Nucleus accumbens (tissue), 56 donors: ENCODE results near the gene PCDHGA1.
A peak's percentile ranks its signal among the peaks of the same experiment; 100 is the strongest.
"Not testable (repeated sequence)": the region's sequence is repeated elsewhere in the genome, so short reads cannot be mapped to it uniquely, and the experiment has no call there.

Experiments used
- DNase-seq, 56 donors: peaks; one replicate each; lab custom pipeline; 2025; lab: John Stamatoyannopoulos, UW

The PCDHGA1 gene

DNA sequence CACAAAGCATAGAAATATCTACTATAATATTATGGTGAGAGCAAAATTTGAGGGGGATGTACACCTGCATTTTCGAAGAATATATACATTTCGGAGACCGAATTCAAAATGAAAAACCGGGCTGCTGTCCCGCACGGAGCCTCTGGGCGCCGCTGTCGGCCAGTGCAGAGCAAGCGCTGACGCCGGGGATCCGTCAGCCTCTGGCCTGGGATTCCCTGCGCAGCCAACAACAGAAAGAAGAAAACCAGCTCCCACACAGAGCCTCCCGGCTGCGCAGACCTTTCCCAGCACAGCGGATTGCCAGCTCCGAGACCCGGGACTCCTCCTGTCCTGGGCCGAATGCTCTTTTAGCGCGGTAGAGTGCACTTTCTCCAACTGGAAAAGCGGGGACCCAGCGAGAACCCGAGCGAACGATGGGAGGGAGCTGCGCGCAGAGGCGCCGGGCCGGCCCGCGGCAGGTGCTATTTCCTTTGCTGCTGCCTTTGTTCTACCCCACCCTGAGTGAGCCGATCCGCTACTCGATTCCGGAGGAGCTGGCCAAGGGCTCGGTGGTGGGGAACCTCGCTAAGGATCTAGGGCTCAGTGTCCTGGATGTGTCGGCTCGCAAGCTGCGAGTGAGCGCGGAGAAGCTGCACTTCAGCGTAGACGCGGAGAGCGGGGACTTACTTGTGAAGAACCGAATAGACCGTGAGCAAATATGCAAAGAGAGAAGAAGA lies 77.6 kb downstream of the PCDHGA1 start, which contains the start of gene PCDHGB6:
Gene PCDHGB6, plus strand, starts transcription at position 232 of the 716 bp plus-strand sequence. Its CDS starts 182 bp downstream, at position 414.
- DNase-seq, result peak in 2 of 56 donors; percentile 19

DNA sequence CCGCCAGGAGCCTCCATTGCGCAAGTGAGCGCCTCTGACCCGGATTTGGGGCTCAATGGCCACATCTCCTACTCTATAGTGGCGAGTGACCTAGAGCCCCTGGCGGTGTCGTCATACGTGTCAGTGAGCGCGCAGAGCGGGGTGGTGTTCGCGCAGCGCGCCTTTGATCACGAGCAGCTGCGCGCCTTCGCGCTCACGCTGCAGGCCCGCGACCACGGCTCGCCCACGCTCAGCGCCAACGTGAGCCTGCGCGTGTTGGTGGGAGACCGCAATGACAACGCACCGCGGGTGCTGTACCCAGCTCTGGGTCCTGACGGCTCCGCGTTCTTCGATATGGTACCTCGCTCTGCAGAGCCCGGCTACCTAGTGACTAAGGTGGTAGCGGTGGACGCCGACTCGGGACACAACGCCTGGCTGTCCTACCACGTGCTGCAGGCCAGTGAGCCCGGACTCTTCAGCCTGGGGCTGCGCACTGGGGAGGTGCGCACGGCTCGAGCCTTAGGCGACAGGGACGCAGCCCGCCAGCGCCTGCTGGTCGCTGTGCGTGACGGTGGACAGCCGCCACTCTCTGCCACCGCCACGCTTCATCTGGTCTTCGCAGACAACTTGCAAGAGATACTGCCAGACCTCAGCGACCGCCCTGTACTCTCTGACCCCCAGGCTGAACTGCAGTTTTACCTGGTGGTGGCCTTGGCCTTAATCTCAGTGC lies 79.4 kb downstream of the PCDHGA1 start:
- DNase-seq, result no peak

DNA sequence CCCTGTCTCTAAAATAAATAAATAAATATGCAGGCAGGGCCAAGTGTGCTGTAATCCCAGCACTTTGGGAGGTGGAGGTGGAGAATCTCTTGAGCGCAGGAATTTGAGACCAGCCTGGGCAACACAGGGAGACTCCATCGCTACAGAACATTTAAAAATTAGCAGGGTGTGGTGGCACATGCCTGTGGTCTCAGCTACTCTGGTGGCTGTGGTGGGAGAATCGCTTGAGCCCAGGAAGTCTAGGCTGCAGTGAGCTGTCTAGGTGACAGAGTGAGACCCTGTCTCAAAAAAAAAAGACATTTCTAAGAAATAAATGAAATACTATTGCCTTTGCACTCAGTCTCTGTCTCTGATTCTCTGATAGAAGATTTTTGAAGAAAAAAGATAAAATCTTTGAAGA lies 81.3 kb downstream of the PCDHGA1 start:
- DNase-seq, result no peak

DNA sequence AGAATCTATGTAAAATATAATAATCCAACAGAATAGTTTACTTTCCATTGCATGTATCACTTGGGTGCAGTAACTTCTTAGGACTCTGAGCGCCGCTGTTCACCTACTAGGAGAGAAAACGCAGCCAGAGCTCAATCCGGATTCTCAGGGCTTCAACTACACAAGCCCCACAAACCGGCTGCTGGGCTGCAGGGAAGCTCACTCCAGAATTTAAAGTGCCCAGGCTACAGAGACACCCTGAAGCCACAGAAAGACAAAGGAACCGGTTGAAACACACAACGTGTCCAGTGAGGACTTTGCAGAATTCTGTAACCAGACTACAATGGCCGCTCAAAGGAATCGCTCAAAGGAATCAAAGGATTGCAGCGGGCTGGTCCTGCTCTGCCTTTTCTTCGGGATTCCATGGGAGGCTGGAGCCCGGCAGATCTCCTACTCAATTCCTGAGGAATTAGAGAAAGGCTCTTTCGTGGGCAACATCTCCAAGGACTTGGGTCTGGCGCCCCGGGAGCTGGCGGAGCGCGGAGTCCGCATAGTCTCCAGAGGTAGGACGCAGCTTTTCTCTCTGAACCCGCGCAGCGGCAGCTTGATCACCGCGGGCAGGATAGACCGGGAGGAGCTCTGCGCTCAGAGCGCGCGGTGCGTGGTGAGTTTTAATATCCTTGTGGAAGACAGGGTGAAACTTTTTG lies 82.7 kb downstream of the PCDHGA1 start, which contains the start of gene PCDHGA10:
Gene PCDHGA10, plus strand, starts transcription at position 134 of the 686 bp plus-strand sequence. Its CDS starts 189 bp downstream, at position 323.
- peak in 4 of 56 donors; percentile 20 to 38 (median 34) for DNase-seq

DNA sequence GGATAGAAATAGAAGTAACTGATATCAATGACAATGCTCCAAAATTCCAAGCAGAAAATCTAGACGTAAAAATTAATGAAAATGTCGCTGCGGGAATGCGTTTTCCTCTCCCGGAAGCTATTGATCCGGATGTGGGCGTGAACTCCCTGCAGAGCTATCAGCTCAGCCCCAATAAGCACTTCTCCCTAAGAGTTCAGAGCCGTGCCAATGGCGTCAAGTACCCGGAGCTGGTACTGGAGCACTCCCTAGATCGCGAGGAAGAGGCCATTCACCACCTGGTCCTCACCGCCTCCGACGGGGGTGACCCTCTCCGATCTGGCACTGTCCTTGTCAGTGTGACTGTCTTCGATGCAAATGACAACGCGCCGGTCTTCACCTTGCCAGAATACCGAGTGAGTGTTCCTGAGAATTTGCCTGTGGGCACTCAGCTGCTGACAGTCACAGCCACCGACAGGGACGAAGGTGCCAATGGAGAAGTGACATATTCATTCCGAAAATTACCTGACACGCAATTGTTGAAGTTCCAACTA lies 83.3 kb downstream of the PCDHGA1 start:
- DNase-seq, result no peak

DNA sequence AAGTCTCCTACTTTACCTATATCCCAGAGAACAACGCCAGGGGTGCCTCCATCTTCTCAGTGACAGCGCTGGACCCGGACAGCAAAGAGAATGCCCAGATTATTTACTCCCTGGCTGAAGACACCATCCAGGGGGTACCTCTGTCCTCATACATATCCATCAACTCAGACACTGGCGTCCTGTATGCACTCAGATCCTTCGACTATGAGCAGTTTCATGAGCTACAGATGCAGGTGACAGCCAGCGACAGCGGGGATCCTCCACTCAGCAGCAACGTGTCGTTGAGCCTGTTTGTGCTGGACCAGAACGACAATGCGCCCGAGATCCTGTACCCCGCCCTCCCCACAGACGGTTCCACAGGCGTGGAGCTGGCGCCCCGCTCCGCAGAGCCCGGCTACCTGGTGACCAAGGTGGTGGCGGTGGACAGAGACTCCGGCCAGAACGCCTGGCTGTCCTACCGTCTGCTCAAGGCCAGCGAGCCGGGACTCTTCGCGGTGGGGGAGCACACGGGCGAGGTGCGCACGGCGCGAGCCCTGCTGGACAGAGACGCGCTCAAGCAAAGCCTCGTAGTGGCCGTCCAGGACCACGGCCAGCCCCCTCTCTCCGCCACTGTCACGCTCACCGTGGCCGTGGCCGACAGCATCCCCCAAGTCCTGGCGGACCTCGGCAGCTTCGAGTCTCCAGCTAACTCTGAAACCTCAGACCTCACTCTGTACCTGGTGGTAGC lies 84.4 kb downstream of the PCDHGA1 start:
- DNase-seq, result not testable (repeated sequence)

DNA sequence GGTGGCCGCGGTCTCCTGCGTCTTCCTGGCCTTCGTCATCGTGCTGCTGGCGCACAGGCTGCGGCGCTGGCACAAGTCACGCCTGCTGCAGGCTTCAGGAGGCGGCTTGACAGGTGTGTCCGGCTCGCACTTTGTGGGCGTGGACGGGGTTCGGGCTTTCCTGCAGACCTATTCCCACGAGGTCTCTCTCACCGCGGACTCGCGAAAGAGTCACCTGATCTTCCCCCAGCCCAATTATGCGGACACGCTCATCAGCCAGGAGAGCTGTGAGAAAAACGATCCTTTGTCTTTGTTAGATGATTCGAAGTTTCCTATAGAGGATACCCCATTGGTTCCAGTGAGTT lies 84.9 kb downstream of the PCDHGA1 start:
- DNase-seq, result not testable (repeated sequence)

DNA sequence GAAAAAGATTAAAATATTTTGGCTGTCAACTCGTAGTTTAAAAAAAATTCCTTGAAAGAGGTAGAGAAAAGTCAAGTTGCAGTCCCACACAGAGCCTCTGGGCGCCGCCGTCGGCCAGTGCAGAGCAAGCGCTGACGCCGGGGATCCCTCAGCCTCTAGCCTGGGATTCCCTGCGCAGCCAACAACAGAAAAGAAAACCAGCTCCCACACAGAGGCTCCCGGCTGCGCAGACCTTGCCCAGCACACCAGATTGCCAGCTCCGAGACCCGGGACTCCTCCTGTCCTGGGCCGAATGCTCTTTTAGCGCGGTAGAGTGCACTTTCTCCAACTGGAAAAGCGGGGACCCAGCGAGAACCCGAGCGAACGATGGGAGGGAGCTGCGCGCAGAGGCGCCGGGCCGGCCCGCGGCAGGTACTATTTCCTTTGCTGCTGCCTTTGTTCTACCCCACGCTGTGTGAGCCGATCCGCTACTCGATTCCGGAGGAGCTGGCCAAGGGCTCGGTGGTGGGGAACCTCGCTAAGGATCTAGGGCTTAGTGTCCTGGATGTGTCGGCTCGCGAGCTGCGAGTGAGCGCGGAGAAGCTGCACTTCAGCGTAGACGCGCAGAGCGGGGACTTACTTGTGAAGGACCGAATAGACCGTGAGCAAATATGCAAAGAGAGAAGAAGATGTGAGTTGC lies 87.3 kb downstream of the PCDHGA1 start, which contains the start of gene PCDHGB7:
Gene PCDHGB7, plus strand, starts transcription at position 184 of the 679 bp plus-strand sequence. Its CDS starts 183 bp downstream, at position 367.
- DNase-seq, result peak in 15 of 56 donors; percentile 11 to 64 (median 26)

DNA sequence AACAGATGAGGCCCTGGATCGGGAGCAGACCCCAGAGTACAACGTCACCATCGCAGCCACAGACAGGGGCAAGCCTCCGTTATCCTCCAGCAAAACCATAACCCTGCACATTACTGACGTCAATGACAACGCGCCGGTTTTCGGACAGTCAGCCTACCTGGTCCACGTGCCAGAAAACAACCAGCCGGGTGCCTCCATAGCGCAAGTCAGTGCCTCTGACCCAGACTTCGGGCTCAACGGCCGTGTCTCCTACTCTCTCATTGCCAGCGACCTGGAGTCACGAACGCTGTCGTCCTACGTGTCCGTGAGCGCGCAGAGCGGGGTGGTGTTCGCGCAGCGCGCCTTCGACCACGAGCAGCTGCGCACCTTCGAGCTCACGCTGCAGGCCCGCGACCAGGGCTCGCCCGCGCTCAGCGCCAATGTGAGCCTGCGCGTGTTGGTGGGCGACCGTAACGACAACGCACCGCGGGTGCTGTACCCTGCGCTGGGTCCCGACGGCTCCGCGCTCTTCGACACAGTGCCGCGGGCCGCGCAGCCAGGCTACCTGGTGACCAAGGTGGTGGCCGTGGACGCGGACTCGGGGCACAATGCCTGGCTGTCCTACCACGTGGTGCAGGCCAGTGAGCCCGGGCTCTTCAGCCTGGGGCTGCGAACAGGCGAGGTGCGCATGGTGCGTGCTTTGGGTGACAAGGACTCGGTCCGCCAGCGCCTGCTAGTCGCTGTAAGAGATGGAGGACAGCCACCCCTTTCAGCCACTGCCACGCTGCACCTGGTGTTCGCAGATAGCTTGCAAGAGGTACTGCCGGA lies 89.0 kb downstream of the PCDHGA1 start:
- DNase-seq, result no peak

DNA sequence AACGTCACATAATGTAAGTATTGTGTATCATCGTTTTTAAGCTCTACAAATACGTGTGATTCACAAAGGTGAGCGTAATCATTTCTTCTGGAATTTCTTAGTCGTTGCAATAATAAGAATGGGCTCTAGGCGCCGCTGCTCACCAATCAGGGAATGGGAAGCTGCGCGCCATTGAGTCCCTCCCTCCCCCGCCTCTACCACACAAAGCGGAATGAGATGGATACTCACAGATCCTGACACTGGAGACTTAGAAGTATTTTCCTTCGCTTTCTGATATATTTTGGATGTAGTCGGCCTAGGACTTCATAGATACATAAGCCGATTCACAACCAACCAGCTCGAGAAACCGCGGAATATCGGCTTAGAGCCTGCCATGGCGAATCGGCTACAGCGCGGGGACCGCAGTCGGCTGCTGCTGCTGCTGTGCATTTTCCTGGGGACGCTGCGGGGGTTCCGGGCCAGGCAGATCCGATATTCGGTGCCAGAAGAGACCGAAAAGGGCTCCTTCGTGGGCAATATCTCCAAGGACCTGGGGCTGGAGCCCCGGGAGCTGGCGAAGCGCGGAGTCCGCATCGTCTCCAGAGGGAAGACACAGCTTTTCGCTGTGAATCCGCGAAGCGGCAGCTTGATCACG lies 90.7 kb downstream of the PCDHGA1 start, which contains the start of gene PCDHGA11:
Gene PCDHGA11, plus strand, starts transcription at position 197 of the 634 bp plus-strand sequence. Its CDS starts 177 bp downstream, at position 374.
- peak in 1 of 56 donors; percentile 13 for DNase-seq

DNA sequence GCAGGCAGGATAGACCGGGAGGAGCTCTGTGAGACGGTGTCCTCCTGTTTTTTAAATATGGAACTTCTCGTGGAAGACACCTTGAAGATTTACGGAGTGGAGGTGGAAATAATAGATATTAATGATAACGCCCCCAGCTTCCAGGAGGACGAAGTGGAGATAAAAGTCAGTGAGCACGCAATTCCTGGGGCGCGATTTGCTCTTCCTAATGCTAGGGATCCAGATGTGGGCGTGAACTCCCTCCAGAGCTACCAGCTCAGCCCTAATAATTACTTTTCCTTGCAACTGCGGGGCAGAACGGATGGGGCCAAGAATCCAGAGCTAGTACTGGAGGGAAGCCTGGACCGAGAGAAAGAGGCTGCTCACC lies 91.2 kb downstream of the PCDHGA1 start:
- DNase-seq, result no peak

DNA sequence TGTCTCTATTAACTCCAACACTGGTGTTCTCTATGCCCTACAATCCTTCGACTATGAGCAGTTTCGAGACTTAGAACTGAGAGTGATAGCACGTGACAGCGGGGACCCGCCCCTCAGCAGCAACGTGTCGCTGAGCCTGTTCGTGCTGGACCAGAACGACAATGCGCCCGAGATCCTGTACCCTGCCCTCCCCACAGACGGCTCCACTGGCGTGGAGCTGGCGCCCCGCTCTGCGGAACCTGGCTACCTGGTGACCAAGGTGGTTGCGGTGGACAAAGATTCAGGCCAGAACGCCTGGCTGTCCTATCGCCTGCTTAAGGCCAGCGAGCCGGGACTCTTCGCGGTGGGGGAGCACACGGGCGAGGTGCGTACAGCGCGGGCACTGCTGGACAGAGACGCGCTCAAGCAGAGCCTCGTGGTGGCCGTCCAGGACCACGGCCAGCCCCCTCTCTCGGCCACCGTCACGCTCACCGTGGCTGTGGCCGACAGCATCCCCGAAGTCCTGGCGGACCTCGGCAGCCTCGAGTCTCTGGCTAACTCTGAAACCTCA lies 92.5 kb downstream of the PCDHGA1 start:
- DNase-seq, result no peak

DNA sequence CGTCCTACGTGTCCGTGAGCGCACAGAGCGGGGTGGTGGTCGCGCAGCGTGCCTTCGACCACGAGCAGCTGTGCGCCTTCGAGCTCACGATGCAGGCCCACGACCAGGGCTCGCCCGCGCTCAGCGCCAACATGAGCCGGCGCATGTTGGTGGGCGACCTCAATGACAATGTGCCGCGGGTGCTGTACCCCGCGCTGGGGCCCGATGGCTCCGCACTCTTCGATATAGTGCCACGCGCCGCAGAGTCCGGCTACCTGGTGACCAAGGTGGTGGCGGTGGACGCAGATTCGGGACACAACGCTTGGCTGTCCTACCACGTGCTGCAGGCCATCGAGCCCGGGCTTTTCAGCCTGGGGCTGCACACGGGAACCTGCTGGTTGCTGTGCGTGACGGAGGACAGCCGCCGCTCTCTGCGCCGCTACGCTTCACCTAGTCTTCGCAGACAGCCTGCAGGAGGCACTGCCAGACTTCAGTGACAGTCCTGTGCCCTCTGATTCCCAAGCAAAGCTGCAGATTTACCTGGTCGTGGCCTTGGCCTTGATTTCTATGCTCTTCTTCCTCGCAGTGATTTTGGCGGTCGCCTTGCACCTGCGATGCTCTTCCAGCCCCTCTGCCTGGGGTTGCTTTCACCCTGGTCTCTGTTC lies 97.6 kb downstream of the PCDHGA1 start:
- no peak for DNase-seq

DNA sequence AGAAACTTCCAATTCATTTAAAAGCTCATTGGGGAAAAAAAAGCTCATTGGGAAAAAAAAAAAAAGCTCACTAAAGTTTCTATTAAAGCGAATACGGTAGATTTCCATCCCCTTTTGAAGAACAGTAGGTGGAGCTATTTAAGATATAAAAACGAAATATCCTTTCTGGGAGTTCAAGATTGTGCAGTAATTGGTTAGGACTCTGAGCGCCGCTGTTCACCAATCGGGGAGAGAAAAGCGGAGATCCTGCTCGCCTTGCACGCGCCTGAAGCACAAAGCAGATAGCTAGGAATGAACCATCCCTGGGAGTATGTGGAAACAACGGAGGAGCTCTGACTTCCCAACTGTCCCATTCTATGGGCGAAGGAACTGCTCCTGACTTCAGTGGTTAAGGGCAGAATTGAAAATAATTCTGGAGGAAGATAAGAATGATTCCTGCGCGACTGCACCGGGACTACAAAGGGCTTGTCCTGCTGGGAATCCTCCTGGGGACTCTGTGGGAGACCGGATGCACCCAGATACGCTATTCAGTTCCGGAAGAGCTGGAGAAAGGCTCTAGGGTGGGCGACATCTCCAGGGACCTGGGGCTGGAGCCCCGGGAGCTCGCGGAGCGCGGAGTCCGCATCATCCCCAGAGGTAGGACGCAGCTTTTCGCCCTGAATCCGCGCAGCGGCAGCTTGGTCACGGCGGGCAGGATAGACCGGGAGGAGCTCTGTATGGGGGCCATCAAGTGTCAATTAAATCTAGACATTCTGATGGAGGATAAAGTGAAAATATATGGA lies 100.2 kb downstream of the PCDHGA1 start, which contains the start of gene PCDHGA12:
Gene PCDHGA12, plus strand, starts transcription at position 176 of the 782 bp plus-strand sequence. Its CDS starts 253 bp downstream, at position 429.
- peak in 8 of 56 donors; percentile 16 to 45 (median 22) for DNase-seq

DNA sequence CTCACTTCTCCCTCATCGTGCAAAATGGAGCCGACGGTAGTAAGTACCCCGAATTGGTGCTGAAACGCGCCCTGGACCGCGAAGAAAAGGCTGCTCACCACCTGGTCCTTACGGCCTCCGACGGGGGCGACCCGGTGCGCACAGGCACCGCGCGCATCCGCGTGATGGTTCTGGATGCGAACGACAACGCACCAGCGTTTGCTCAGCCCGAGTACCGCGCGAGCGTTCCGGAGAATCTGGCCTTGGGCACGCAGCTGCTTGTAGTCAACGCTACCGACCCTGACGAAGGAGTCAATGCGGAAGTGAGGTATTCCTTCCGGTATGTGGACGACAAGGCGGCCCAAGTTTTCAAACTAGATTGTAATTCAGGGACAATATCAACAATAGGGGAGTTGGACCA lies 101.0 kb downstream of the PCDHGA1 start:
- no peak for DNase-seq

DNA sequence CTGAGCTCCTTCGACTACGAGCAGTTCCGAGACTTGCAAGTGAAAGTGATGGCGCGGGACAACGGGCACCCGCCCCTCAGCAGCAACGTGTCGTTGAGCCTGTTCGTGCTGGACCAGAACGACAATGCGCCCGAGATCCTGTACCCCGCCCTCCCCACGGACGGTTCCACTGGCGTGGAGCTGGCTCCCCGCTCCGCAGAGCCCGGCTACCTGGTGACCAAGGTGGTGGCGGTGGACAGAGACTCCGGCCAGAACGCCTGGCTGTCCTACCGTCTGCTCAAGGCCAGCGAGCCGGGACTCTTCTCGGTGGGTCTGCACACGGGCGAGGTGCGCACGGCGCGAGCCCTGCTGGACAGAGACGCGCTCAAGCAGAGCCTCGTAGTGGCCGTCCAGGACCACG lies 102.0 kb downstream of the PCDHGA1 start:
- DNase-seq, result not testable (repeated sequence)
